Measurements from ENCODE around the gene PARS2.

PARS2 gene

GRCh38 chr1:54764922-54765561 lies 719 bp upstream of the PARS2 start:
- TF ChIP-seq CTCF (conservative IDR thresholded peaks at IDR 0.05) = no peak
- peak overlapping the region; percentile 88 for H3K27ac ChIP-seq

GRCh38 chr1:54763816-54764132 lies 549 bp downstream of the PARS2 start:
- peak overlapping the region; percentile 88 for H3K27ac ChIP-seq
- TF ChIP-seq CTCF (conservative IDR thresholded peaks at IDR 0.05) = no peak

- no peak for TF ChIP-seq CTCF (conservative IDR thresholded peaks at IDR 0.05)
- peak overlapping the region; percentile 87 for H3K27ac ChIP-seq
These were observed 5.5 kb downstream of the PARS2 start for GRCh38 chr1:54758678-54759348.

DNA sequence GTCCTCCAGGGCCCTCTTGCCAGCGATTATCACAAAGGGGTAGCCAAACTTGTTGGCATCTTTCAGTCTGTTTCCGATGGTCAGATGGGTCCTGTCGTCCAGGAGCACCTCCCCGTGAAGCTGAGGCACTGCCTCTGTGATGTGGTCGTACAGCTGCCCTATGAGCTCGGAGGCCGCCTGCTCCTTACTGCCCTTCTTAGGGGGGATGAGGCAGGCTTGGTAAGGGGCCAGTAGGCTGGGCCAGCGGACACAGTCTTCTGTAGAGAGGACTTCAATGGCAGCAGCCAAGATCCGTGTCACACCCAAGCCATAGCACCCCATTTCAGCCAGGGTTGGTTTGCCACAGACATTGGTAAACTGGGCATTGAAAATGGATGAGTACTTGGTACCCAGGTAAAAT lies 6.5 kb downstream of the PARS2 start:
- no peak for TF ChIP-seq CTCF (conservative IDR thresholded peaks at IDR 0.05)

DNA sequence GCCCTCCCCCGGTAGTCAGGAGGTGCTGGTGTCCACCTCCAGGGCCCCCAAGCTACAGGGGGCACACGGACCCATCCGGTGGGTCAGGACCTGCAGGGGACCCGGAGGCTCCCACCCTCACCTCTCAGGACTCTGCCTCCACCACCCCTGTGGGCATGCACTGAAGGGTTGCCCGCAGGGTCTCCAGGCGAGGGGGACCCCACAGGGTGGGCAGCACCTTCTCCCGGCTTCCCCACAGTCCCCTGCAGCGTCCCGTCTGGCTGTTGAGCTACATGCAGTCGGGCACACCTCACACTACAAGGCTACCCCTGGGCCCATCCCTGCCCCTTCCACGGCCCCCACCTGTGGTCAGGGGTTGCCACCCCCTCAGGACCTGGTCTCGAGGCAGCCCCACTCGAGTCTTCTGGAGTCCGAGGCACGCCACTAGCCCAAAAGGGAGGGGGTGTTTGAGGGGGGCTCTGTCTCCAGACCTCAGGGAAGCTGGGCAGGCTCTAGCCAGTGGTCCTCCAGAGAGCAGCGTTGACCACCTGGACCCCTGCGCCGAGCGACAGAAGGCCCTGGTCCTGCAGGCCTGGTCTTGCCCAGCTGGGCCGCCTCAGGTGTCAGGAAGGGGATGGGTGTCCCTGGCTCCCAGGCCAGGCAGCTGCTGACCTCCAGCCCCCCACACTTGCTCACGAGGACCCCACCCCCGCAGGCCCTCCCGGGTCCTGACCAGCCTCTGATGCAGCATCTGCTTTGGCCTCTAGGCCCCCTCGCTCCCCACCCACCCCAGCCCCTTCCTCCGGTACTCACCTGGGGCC lies 9.6 kb downstream of the PARS2 start:
- H3K27ac ChIP-seq = no peak overlapping the region
- TF ChIP-seq CTCF (conservative IDR thresholded peaks at IDR 0.05) = no peak

More for the DNA sequence above, 6.5 kb downstream of the PARS2 start:
- H3K27ac ChIP-seq = peak overlapping the region; percentile 87; the same call in 1 of the 2 replicates

GRCh38 chr1:54754045-54754444 lies 10.3 kb downstream of the PARS2 start:
- no peak for TF ChIP-seq CTCF (conservative IDR thresholded peaks at IDR 0.05)
- no peak overlapping the region for H3K27ac ChIP-seq

DNA sequence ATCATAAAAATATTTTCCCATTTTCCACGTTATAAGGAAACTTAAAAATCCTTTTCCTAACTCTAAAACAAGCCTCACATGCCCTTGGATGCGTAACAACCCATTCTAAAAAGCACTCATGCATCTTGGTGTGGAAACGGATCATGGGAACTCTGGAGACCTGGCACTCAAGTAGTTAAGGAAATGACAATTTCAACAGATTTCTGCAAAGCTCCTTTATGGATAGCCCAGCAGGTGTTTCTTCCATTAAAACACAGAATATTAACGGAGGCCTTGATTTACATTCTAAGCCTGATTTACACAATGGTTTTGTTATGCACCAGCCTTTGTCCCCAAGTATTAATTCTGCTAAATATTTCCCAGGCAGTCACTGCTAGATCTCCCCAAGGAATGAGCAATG lies 12.9 kb downstream of the PARS2 start:
- no peak for TF ChIP-seq CTCF (conservative IDR thresholded peaks at IDR 0.05)
- H3K27ac ChIP-seq = no peak overlapping the region
